Mesenchymal stem cell (in vitro differentiated cells and primary cell): ENCODE data around the gene TMED10. TPM values are rescaled to one million over a fixed set of nuclear protein-coding genes. Genes with fewer than 3 reads are reported as not detected.

ENCODE experiments used
- DNase-seq: peaks from one replicate; pipeline ENCODE4 v3.0.0-alpha.2; 2013
- H2AFZ ChIP-seq: one replicate; pipeline ENCODE4 v1.6.1; 2013; ENCODE audit warnings: low read depth, mild to moderate bottlenecking, control low read depth, inconsistent platforms, low read length, moderate library complexity
- H2AK5ac ChIP-seq: 2 replicates; pipeline ENCODE4 v1.6.1; 2013; ENCODE audit warnings: low read length, moderate library complexity, mild to moderate bottlenecking, inconsistent platforms; ENCODE audit not compliant: severe bottlenecking
- H2BK120ac ChIP-seq: one replicate; pipeline ENCODE4 v1.6.1; 2013; ENCODE audit warnings: low read depth, mild to moderate bottlenecking, inconsistent platforms, low read length, moderate library complexity
- H2BK12ac ChIP-seq, 2 experiments: one replicate each; pipeline ENCODE4 v1.6.1; 2013; ENCODE audit warnings: inconsistent platforms in 2 of 2, low read length in 2 of 2, mild to moderate bottlenecking in 2 of 2, moderate library complexity in 2 of 2, control low read depth in 1 of 2
- H2BK15ac ChIP-seq: one replicate; pipeline ENCODE4 v1.6.1; 2013; ENCODE audit warnings: mild to moderate bottlenecking, low read depth, inconsistent platforms; ENCODE audit not compliant: poor library complexity, severe bottlenecking
- H2BK5ac ChIP-seq: 2 replicates; pipeline ENCODE4 v1.6.1; 2013; ENCODE audit warnings: low read depth, mild to moderate bottlenecking, low read length, control low read depth, inconsistent platforms; ENCODE audit not compliant: poor library complexity, severe bottlenecking
- H3K14ac ChIP-seq, 2 experiments: one replicate each; pipeline ENCODE4 v1.6.1; 2013; ENCODE audit warnings: inconsistent platforms in 2 of 2, low read length in 2 of 2, control low read depth in 1 of 2, mild to moderate bottlenecking in 1 of 2, moderate library complexity in 1 of 2
- H3K18ac ChIP-seq, 2 experiments: one replicate each; pipeline ENCODE4 v1.6.1; 2013; ENCODE audit warnings: inconsistent platforms in 2 of 2, low read length in 2 of 2, control low read depth in 1 of 2, low read depth in 1 of 2, mild to moderate bottlenecking in 1 of 2
- H3K23ac ChIP-seq, 2 experiments: one replicate each; pipeline ENCODE4 v1.6.1; 2013; ENCODE audit warnings: inconsistent platforms in 2 of 2, low read length in 2 of 2, mild to moderate bottlenecking in 2 of 2, moderate library complexity in 2 of 2, control low read depth in 1 of 2
- H3K27ac ChIP-seq: 2 replicates; pipeline ENCODE4 v1.5.1; 2013; ENCODE audit warnings: mild to moderate bottlenecking, moderate library complexity, low read length, control low read depth, inconsistent platforms; ENCODE audit not compliant: poor library complexity, severe bottlenecking
- H3K27me3 ChIP-seq, 2 experiments: 2 replicates each; pipeline versions ENCODE4 v1.6.1 to v1.7.0; 2013; ENCODE audit warnings: low read length in 2 of 2, mild to moderate bottlenecking in 2 of 2, moderate library complexity in 2 of 2, control low read depth in 1 of 2, inconsistent platforms in 1 of 2; ENCODE audit not compliant: control insufficient read depth in 1 of 2, insufficient read depth in 1 of 2
- H3K36me3 ChIP-seq, 2 experiments: 2 replicates each; pipeline versions ENCODE4 v1.6.1 to v1.7.0; 2013; ENCODE audit warnings: low read length in 2 of 2, control low read depth in 1 of 2, inconsistent platforms in 1 of 2, low read depth in 1 of 2, mild to moderate bottlenecking in 1 of 2; ENCODE audit not compliant: insufficient read depth in 2 of 2, control insufficient read depth in 1 of 2
- H3K4ac ChIP-seq, 2 experiments: one replicate each; pipeline ENCODE4 v1.6.1; 2013; ENCODE audit warnings: inconsistent platforms in 2 of 2, low read length in 2 of 2, mild to moderate bottlenecking in 2 of 2, moderate library complexity in 2 of 2, control low read depth in 1 of 2, low read depth in 1 of 2
- H3K4me1 ChIP-seq: 2 replicates; pipeline ENCODE4 v1.6.1; 2013; ENCODE audit warnings: low read depth, low read length, control low read depth; ENCODE audit not compliant: control insufficient read depth, insufficient read depth
- H3K4me2 ChIP-seq: 2 replicates; pipeline ENCODE4 v1.6.1; 2013; ENCODE audit warnings: low read length, mild to moderate bottlenecking, inconsistent platforms; ENCODE audit not compliant: poor library complexity, severe bottlenecking
- H3K4me3 ChIP-seq, 2 experiments: 2 replicates each; pipeline versions ENCODE4 v1.5.1 to v1.7.0; 2013; ENCODE audit warnings: low read length in 2 of 2, mild to moderate bottlenecking in 2 of 2, control low read depth in 1 of 2, low read depth in 1 of 2; ENCODE audit not compliant: insufficient read depth in 1 of 2
- H3K79me1 ChIP-seq: replicated peaks from 2 replicates; pipeline ENCODE4 v1.6.1; 2013; ENCODE audit warnings: mild to moderate bottlenecking, control low read depth, low read length, inconsistent platforms; ENCODE audit not compliant: poor library complexity, severe bottlenecking
- H3K9ac ChIP-seq: 2 replicates; pipeline ENCODE4 v1.7.0; 2013; ENCODE audit warnings: mild to moderate bottlenecking, low read length, moderate library complexity
- H3K9me3 ChIP-seq: 2 replicates; pipeline ENCODE4 v1.7.0; 2013; ENCODE audit warnings: mild to moderate bottlenecking, low read length; ENCODE audit not compliant: control insufficient read depth
- H4K8ac ChIP-seq: one replicate; pipeline ENCODE4 v1.6.1; 2013; ENCODE audit warnings: inconsistent platforms, mild to moderate bottlenecking, low read length, moderate library complexity
- H4K91ac ChIP-seq: one replicate; pipeline ENCODE4 v1.6.1; 2013; ENCODE audit warnings: mild to moderate bottlenecking, low read length, inconsistent platforms
- whole genome bisulfite sequencing: methylation state at CpG from one replicate; pipeline ENCODE4 v1.1.7; 2013; ENCODE audit warnings: mixed read lengths; 5-methylcytosine and 5-hydroxymethylcytosine counted together
- small RNA-seq: library from polyadenylated mRNA; stranded (forward); fragments of <200 nt; extraction: miRNeasy Mini kit (QIAGEN cat#:217004); gene quantifications from one replicate; pipeline ENCODE3, GENCODE V24; 2013; ENCODE audit warnings: low read depth

TMED10 gene

DNA sequence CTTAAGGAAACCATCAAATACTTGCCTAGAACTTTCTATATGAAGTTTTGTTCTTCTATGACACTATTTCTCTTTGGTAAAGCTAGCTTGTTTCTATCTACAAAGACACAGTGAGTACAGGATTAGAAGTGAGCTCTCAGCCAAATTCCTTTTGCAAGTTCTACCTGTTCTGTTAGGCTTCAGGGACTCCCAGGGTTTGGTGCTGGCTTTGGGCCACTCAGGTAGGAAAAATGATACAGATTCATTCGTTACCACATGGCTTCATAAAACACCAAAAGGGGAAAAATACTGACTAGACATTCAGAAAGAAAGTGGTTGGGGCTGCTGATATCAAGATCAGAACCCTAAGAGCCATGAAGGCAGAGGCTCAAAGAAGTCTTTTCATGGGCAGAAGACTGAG lies 93.1 kb downstream of the TMED10 start:
- Histone ChIP-seq H2BK5ac (no peak overlapping the region), H3K9me3 (no peaks in the 10 kb centered on the region), H3K4me2 (no peak overlapping the region), H3K4me3 (no peak overlapping the region), H2AFZ (no peak overlapping the region), H3K4me1 (no peaks in the 10 kb centered on the region), H2BK12ac (no peak overlapping the region), H3K14ac (no peak overlapping the region), H3K23ac (no peak overlapping the region), H3K9ac (no peak overlapping the region), H3K79me1 (no peaks in the 10 kb centered on the region), H4K91ac (no peak overlapping the region), H4K8ac (no peak overlapping the region), H3K27me3 (no peaks in the 10 kb centered on the region), H3K18ac (no peak overlapping the region), H2AK5ac (no peak overlapping the region), H3K36me3 (peaks cover 24 to 58% of the 10 kb centered on the region in 2 experiments), H2BK15ac (no peak overlapping the region), H3K27ac (no peak overlapping the region), H2BK120ac (no peak overlapping the region), H3K4ac (no peak overlapping the region)
- DNase-seq: no peak
- WGBS: no CpG with 5 or more reads among the region's 1 CpG

DNA sequence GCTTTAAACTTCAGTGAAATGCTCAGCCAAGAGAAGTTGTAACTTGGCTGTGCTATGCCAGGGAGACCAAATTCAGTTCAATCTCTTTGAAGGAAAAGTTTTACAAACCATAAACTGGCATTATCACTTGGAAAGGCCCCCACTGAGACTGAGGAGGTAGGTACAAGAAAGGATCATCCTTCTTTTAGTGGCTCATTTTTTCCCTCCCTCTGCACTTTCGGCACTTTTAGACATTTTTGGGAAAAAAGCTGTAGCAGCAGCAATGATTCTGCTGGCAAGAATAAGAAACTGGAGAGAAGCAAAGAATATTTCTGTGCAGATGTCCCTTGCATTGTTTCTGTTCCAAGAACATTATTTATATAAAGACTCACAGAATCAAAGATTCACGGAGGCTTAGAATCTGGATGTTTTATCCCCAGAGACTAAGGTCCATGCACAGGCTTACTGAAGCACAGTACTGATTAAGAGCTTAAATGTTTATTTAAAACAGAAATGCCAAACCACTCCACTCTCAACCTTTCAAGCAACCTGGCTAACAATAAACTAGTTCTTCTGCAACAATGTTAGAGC lies 94.7 kb downstream of the TMED10 start:
- Histone ChIP-seq H3K4me2 (no peak overlapping the region), H2BK15ac (no peak overlapping the region), H2BK120ac (no peak overlapping the region), H3K18ac (no peak overlapping the region), H3K27me3 (no peaks in the 10 kb centered on the region), H4K8ac (no peak overlapping the region), H4K91ac (no peak overlapping the region), H3K4me1 (no peaks in the 10 kb centered on the region), H3K9ac (peak overlapping the region; percentile 44), H3K36me3 (peaks cover 19 to 49% of the 10 kb centered on the region in 2 experiments), H2AFZ (no peak overlapping the region), H2AK5ac (no peak overlapping the region), H3K23ac (no peak overlapping the region), H3K14ac (no peak overlapping the region), H3K9me3 (no peaks in the 10 kb centered on the region), H3K79me1 (no peaks in the 10 kb centered on the region), H2BK12ac (no peak overlapping the region), H2BK5ac (no peak overlapping the region), H3K4ac (no peak overlapping the region), H3K27ac (no peak overlapping the region), H3K4me3 (peak overlapping the region in 1 of 2 experiments; percentile 2)
- DNase-seq: no peak
- no CpG with 5 or more reads among the region's 2 CpGs for WGBS

Small RNA genes within 50 kb of the gene (small RNA-seq; reads per million reads assigned to genes)
- gene HIF1AP1 (not detected), gene RNU4ATAC14P (not detected)
